ES-I3 (cell line): ENCODE measurements around the gene HSPG2.
"Not testable (repeated sequence)": the region's sequence is repeated elsewhere in the genome, so short reads cannot be mapped to it uniquely, and the experiment has no call there.

ENCODE experiments used
- H3K36me3 ChIP-seq: 2 replicates; pipeline ENCODE4 v1.6.1; 2013; ENCODE audit warnings: mild to moderate bottlenecking, low read length, control low read depth, moderate library complexity; ENCODE audit not compliant: insufficient read depth
- H3K4me1 ChIP-seq: 2 replicates; pipeline ENCODE4 v1.6.1; 2013; ENCODE audit warnings: mild to moderate bottlenecking, control low read depth, low read length; ENCODE audit not compliant: insufficient read depth
- H3K9ac ChIP-seq: 2 replicates; pipeline ENCODE4 v1.6.1; 2013; ENCODE audit warnings: low read depth, mild to moderate bottlenecking, low read length, moderate library complexity
- H3K9me3 ChIP-seq: 2 replicates; pipeline ENCODE4 v1.6.1; 2013; ENCODE audit warnings: mild to moderate bottlenecking, low read length, moderate library complexity; ENCODE audit not compliant: control insufficient read depth, insufficient read depth

HSPG2 gene

DNA sequence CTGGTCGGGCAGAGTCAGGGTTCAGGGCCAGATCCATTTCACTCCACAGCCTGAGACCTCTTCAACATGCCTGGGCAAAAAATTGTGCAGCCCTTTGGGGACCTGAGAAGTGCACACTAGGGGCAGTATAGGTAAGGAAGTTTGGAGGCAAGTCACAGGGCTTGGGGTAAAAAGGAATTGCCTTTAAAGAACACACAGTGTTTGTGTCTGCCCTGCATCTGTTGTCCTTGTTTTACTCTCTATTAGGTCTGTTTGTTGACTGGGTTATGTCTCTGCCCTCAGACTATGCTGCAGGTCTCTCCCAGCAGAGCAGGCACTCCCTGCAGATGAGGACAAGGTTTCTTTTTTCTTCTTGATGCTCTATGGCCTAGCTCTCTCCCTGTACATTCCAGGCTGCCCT is 103.0 kb downstream of the HSPG2 start:
- Histone ChIP-seq H3K36me3 (peaks cover 29% of the 10 kb centered on the region), H3K9ac (no peak overlapping the region), H3K9me3 (0 out of 2 replicates have a peak, but pooled peaks cover 9% of the 10 kb centered on the region), H3K4me1 (no peaks in the 10 kb centered on the region)

DNA sequence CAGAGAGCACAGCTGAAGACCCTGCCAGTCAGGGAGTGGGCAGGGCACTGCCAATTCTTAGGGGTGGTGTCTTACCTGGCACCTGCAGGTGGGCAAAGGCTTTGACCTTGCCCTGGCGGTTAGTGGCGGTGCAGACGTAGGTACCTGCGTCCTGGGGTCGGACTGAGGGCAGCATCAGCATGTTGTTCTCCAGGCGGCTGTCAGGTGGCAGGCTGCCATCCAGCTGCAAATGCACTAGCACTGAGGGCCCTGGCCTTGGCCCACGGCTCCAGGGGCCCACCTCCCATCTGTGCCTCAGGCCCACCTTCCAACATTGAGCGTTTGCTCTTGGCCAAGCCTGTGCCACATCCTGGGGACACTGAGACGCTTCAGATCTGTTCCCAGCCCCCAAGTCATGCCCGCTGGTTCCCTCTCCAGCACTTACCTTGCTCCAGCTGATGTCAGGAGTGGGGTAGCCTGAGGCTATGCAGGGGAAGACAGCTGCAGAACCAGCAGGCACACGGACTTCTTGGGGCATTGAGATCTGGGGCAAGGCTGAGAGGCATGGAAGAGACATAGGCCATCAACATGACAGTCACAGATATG is 103.6 kb downstream of the HSPG2 start:
- Histone ChIP-seq H3K9ac (no peak overlapping the region), H3K9me3 (0 out of 2 replicates have a peak, but pooled peaks cover 9% of the 10 kb centered on the region), H3K36me3 (peaks cover 29% of the 10 kb centered on the region), H3K4me1 (no peaks in the 10 kb centered on the region)

DNA sequence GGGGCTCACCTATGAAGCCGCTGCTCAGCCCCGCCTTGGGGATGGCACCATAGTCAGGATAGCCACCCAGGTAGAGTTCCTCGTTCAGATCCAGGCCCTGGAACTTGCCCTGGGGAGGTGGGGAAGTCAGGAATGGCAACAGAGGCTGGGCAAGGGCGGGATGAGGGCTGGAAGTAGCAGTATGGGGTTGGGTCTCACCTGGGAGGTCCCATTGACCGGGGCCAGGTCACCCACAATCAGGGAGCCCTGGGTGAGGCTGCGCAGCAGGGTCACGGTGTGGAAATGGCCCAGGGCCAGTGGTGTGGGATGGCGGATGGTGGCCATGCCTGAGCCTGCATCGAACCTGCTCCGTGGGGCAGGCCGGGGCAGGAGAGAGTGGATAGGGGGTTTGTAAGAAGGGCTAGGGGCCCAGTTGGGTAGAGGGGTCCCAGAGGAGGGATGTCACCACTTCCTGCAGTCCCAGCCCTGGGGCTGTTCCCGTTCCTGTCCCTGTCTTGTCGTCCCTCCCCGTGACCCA is 105.6 kb downstream of the HSPG2 start:
- 0 out of 2 replicates have a peak, but pooled peaks cover 9% of the 10 kb centered on the region for H3K9me3 ChIP-seq
- no peaks in the 10 kb centered on the region for H3K4me1 ChIP-seq
- peaks cover 26% of the 10 kb centered on the region for H3K36me3 ChIP-seq
- no peak overlapping the region for H3K9ac ChIP-seq

DNA sequence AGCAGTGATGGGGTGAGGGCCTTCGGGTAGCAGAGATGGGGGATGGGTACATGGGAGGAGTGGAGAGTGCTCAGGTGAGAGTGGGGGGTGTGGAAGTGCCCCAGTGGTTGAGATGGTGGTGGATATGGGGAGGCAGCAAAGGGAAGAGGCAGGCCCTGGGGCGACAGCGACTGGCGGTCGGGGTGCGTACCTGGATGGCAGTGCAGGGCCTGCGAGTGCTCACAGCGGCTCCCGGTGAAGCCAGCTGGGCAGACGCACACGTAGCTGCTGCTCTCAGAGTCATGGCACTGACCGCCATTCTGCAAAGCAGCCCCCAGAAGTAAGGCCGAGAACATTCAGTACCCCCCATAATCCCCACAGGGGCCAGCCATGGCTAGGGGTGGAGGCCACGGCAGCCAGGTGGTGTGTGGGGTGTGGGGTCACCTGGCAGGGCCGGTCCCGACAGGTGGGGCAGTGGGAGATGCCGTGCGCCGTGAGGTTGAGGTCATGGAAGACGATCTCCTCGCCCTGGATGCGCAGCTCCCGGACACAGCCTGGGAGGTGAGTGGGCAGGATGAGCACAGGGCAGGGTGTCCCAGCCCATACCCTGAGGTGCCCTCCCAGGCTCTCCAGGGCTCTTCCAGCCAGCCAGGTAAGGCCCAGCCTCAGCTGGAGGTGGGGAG is 106.2 kb downstream of the HSPG2 start:
- Histone ChIP-seq H3K9ac (no peak overlapping the region), H3K4me1 (no peaks in the 10 kb centered on the region), H3K9me3 (0 out of 2 replicates have a peak, but pooled peaks cover 9% of the 10 kb centered on the region), H3K36me3 (peaks cover 26% of the 10 kb centered on the region)

DNA sequence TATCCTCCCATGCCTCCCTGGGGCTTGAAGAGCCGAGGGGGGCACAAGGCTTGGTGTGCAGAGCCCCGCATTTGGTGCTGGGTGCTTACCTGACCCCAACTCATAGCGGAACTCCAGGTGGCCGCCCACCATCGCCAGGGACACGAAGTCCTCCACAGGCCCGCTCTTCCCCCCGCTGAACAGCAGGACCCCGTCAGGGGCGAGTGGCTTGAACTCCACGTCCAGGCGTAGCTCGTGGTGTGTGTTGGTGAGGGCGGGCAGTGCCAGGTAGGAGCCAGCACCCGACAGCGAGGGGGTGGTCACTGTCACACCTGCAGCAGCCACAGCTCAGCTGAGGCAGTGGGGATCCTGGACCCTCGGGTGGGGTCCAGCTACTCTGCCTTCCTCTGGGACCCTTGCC is 107.8 kb downstream of the HSPG2 start:
- H3K9me3 ChIP-seq = 0 out of 2 replicates have a peak, but pooled peaks cover 4% of the 10 kb centered on the region
- no peak overlapping the region for H3K9ac ChIP-seq
- H3K36me3 ChIP-seq = peaks cover 17% of the 10 kb centered on the region
- no peaks in the 10 kb centered on the region for H3K4me1 ChIP-seq

- Histone ChIP-seq H3K36me3 (peaks cover 11% of the 10 kb centered on the region; the same call in 1 of the 2 replicates), H3K9ac (no peak overlapping the region), H3K4me1 (no peaks in the 10 kb centered on the region), H3K9me3 (no peaks in the 10 kb centered on the region)
These were observed 108.5 kb downstream of the HSPG2 start for GRCh38 chr1:21828506-21829210.

- no peaks in the 10 kb centered on the region for H3K4me1 ChIP-seq
- H3K36me3 ChIP-seq = peaks cover 8% of the 10 kb centered on the region; the same call in 1 of the 2 replicates
- no peaks in the 10 kb centered on the region for H3K9me3 ChIP-seq
- H3K9ac ChIP-seq = no peak overlapping the region
These were observed 109.0 kb downstream of the HSPG2 start for GRCh38 chr1:21828075-21828474.

DNA sequence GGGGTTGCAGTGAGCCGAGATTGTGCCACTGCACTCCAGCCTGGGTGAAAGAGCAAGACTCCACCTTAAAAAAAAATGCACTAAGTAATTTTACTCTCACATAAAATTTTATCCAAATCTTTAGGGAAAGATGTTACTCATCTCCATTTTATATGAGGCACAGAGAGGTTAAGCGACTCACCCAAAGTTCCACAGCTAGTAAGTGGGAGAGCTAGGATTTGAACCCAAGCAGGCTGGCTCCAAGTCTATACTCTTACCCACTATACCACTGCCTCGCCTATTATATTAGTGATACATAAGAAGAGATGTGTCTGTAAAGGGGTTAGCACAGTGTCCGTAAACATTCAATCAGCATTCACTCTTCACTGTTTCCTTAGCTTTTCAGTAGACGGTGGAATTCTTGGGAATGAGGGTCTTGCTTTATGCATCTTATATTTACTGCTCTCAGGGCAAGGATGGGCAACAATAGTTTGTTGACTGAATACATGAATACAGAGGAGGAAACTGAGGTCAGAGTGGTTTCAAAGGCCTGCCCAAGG is 109.9 kb downstream of the HSPG2 start:
- peaks cover 8% of the 10 kb centered on the region; the same call in 1 of the 2 replicates for H3K36me3 ChIP-seq
- H3K9ac ChIP-seq = no peak overlapping the region
- H3K9me3 ChIP-seq = no peaks in the 10 kb centered on the region
- no peaks in the 10 kb centered on the region; the same call in 1 of the 2 replicates for H3K4me1 ChIP-seq

- H3K36me3 ChIP-seq, H3K9me3 ChIP-seq, H3K4me1 ChIP-seq, H3K9ac ChIP-seq: not testable (repeated sequence)
These were observed 110.4 kb downstream of the HSPG2 start for GRCh38 chr1:21826694-21827093.

GRCh38 chr1:21825393-21825792 is 111.7 kb downstream of the HSPG2 start:
- no peaks in the 10 kb centered on the region; the same call in 1 of the 2 replicates for H3K4me1 ChIP-seq
- no peaks in the 10 kb centered on the region for H3K9me3 ChIP-seq
- no peaks in the 10 kb centered on the region; the same call in 1 of the 2 replicates for H3K36me3 ChIP-seq
- no peak overlapping the region for H3K9ac ChIP-seq

- no peaks in the 10 kb centered on the region; the same call in 1 of the 2 replicates for H3K36me3 ChIP-seq
- no peaks in the 10 kb centered on the region; the same call in 1 of the 2 replicates for H3K4me1 ChIP-seq
- H3K9me3 ChIP-seq = no peaks in the 10 kb centered on the region
- no peak overlapping the region for H3K9ac ChIP-seq
These were observed 112.2 kb downstream of the HSPG2 start for GRCh38 chr1:21824926-21825325.

DNA sequence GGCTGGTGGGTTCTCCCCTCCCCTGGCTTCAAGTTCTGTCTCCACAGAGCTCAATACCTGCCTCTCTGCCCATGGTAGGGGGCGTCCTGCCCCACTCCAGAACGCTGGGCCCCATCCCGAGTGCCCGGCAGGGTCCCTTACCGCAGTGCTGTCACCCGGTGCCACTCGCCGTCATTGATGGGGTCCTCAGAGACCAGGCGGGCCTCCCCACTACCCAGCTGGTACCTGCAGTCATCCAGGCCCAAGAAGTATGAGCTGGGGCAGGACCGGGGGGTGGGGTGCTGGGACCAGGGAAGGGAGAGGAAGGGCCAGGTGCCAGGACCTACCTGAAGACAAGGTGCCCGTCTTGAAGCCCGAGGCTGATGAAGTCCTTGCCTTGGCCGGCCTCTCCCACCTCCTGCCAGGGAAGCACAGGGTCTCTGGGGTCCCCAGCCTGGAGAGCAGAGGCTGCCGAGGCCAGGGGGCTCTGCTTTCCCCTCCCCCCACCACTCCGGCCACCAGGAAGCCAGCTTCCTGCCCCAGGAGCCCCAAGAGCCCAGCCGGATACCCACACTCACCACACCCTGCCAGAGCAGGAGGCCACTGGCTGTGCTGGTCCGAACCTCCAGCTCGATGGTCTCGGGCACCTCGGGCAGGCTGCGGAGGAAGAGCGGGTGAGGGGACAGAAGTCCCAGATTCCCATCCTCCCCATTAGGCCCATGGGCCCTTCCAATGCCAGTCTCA is 113.0 kb downstream of the HSPG2 start:
- no peaks in the 10 kb centered on the region for H3K9me3 ChIP-seq
- H3K36me3 ChIP-seq = no peaks in the 10 kb centered on the region; the same call in 1 of the 2 replicates
- no peak overlapping the region for H3K9ac ChIP-seq
- H3K4me1 ChIP-seq = no peaks in the 10 kb centered on the region; the same call in 1 of the 2 replicates

DNA sequence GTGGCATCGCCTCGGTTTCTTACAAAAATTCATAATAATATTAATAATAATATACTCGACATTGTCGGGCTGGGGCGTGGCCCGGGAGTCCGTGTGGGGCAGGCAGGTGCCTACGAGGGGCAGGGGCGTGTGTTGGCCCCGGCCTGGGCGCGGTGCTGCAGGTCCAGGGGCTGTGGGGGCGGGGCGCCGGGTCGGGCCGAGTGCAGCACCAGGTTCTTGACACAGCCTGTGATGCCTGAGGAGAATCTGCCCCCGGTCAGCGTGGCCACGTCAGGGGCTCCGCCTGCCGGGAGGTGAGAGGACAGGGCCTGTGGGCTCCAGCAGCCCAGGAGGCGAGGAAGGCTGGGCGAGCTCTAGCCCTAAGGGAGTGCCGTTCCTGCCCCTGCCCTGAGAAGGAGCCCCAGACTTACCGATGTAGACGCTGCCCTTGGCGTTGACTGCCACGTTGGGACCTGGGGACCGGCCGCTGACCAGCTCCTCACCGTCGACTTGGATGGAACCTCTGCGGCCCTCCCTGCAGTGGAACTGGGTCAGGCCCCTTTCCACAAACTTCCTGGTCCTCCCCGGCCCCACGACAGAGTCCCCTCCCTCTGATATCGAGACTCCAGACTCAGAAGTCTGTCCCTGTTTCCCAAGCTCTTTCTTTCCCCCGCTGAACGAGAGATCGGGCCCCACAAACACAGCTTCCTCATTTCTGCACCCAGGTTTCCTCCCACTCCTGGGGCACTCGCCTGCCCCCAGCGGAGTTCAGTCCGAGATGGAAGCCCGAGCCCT is 113.7 kb downstream of the HSPG2 start:
- no peaks in the 10 kb centered on the region; the same call in 1 of the 2 replicates for H3K36me3 ChIP-seq
- H3K9ac ChIP-seq = no peak overlapping the region

More for the DNA sequence above, 113.7 kb downstream of the HSPG2 start:
- no peaks in the 10 kb centered on the region for H3K9me3 ChIP-seq
- peaks cover 2% of the 10 kb centered on the region; the same call in 1 of the 2 replicates for H3K4me1 ChIP-seq
